CD4-positive, alpha-beta T cell treated with Interleukin-12 subunit alpha and Interleukin-12 subunit beta, for 1 hour (primary cell): ENCODE results near the gene PTPRD.
A peak's percentile ranks its signal among the peaks of the same experiment; 100 is the strongest.
"Not testable (repeated sequence)": the region's sequence is repeated elsewhere in the genome, so short reads cannot be mapped to it uniquely, and the experiment has no call there.

Experiments used
- DNase-seq: peaks from one replicate; pipeline ENCODE4 v3.0.0-alpha.2; 2020

PTPRD gene

GRCh38 chr9:9949978-9950377 lies 662.8 kb downstream of the PTPRD start:
- no peak for DNase-seq

DNA sequence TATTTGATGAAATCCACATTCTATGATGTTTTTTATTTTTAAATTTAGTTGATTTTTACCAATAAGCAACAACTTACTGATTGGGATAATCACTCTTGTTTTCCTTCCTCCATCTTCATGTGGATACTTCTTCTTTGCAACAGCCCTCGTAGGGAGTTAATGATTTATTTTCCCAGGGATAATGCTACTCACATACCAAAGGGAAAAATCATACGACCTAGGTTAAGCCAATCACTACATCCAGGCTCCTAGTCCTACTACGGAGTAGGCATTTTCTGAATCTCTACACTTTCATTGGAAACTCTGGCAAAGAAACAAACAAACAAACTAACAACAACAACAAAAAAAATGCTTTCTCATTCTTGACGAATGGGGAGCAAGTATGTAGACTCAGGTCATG lies 663.4 kb downstream of the PTPRD start:
- no peak for DNase-seq

DNA sequence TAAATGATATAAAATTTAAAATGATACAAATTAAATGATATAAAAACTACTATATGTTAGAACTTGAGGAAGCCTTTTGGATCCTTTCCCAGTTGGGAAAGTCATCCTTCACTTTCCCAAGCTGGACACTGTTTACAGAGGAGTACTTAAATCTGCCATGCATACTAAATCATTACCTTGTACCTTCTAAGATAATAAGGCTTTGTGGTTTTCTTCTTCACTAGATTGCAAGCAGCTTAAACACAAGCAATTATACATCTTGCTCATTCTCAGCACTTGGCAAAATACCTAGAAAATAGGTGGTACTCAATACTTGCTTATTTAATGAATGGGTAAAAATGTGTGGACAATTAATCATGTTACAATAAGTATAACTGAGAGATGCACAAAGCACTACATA lies 666.8 kb downstream of the PTPRD start:
- DNase-seq: no peak

DNA sequence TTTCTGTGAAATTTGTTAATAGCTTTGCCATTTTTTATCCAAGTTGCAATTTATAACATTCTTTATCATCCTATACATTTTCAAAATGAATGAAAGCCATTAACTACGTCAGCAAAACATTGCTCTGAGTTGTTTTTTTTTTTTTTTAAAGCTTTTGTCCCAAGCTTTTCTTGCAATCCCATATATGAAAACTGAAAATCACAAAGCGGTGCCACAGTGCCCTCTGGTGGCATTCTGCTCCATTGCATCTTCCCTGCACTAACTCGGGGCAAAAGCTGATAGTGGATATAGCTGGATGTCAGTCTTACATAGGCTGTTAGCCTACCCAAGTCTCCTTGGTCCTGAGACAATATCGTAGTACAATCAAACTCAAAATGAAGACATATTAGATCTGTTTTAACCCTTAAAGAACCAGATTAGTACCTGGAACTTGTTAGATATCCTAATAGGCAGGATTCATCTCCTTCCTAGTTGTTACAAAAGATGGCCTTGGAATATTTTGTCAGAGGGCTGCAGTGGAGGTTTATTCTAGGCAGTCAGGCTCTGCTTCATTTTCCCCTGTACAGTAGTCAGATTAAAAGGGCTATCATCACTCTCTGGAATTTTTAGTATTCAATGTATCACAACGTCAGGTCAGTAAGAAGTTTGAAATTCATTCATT lies 669.9 kb downstream of the PTPRD start:
- peak; percentile 31 for DNase-seq

DNA sequence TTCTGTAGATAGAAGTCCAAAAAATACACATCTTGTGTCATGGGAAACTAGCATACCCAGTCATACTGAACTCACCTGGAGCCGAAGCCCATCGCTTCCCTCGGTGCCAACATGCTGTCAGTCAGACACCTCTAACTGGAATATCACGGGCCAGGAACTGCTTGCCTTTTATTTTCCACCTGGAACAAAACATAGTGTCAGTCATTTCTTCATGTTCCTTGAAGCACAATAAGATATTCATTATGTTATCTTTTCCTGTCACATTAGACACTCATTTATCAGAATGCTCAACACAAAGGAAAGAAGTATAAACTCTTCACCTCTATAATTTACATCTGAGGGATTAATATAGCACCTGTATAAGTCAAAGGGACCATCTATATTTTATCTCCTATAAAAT lies 674.4 kb downstream of the PTPRD start:
- no peak for DNase-seq

GRCh38 chr9:9931464-9931863 lies 681.3 kb downstream of the PTPRD start:
- DNase-seq: not testable (repeated sequence)

DNA sequence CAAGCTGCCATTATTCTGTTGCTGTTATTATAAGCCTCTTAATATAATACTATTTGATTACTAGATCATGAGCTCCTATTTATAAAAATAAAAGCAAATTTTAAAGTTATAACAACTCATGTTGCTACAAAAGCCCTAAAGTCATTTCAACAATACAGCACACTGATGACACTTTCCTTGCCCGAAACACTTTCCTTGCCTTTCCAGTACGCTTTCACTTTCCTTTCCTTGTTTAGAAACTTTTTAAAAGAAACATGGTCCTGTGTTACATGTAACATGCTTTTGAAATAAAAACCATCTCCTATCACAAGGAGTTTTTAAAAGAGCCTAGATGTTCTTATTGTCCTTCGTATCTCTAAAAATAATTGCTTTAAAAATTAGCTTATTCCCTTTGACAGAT lies 688.4 kb downstream of the PTPRD start:
- DNase-seq: no peak

DNA sequence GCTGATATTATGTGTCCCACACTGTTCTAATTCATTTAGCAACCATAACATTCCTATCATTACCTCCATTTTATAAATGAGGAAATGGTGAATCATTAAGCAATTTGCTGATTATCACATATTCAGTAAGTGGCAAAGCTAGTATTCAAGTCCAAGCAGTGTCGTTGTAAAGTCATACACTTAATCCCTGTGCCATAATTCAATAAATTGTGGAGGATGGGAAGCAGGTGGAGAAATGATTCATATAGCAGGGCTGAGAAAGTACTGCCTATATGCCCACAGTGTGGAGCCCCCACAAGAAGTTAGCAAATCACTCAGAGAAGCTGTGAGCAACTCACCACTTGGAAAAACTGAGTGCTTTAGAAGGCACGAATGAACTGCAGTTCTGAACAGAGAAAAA lies 691.0 kb downstream of the PTPRD start:
- DNase-seq: no peak

- DNase-seq: no peak
Observed at GRCh38 chr9:9920425-9921060, 692.3 kb downstream of the PTPRD start.

- DNase-seq: no peak
Observed at GRCh38 chr9:9919174-9919775, 693.5 kb downstream of the PTPRD start.

GRCh38 chr9:9917400-9917799 lies 695.4 kb downstream of the PTPRD start:
- DNase-seq: no peak

DNA sequence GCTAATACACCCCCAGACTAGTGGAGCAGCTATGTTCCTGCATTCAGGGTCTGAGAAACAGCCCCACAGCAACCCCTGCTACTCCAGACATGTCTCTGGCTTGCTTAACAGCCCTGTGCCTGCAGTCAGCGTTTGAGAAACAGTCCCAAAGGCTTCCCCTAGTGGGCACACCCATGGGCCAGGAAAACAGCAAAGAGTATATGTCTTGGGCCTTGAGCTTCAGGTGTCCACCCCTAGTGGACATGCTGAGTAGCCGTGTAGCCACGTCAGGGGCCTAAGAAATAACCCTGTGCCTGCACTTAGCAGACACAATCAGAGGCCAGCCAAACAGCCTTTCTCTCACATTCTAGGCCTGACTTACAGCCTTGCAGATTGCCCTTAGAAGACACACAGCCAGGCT lies 698.6 kb downstream of the PTPRD start:
- no peak for DNase-seq

DNA sequence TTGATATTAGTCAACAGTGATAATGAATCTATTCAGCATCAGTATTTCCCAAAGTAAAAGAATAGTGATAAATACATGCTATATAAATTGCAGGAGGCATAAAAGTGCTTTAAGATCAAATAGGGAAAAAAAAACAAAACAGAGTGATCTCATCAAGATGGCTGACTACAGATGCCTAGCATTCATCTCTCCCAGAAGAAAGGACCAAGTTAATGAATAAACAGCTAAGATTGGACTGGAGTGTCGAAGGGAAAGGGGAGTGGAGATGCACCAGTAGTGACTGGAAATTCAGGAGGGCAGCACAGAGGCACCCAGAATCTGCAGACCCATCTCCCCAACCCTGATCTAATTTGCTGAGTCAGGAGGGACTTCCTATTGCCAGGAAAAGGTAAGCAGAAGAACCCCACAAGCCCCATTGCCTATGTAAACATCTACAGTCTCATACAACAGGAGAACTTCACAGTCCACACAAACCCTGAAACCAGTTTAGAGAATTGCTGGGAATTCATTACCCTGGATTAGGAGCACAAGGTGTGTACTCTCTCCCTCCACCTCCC lies 699.4 kb downstream of the PTPRD start:
- no peak for DNase-seq

DNA sequence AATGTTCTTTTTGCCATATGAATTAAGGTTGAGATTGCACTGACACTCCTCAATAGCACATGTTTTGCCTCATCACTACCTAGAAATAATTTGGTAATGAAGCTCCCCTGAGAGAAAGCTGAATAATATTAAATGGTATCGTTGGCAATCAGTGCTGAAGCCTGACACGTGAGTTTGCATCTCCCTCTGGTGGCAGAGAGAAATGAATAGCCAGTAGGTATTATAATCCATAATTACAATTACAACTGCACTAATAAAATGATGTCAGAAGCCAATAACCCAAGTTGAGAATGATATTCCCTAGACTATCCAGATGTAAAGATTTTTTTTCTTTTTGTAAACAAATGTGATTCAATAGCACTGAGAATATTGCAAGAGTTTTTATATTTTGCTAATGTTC lies 700.3 kb downstream of the PTPRD start:
- no peak for DNase-seq

- DNase-seq: no peak
Observed at GRCh38 chr9:9905736-9906135, 707.1 kb downstream of the PTPRD start.

DNA sequence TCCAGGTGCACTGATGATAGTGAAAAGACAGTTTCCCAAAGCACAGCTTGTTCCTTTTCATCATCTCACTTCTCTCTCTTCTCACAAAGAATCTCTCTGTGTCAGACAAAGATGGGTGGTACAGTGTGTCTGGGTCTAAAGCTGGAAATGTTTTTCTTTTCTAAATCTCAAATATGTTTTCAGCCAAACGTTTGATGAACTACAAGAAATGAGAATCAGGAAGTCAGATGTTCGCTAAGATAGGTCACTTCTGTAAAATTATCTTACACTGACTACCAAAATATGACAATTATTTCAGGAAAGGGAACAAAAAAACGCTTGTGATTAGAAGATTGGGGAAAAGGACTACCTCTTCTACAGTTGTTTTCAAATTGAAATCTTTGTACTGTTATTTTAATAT lies 708.8 kb downstream of the PTPRD start:
- DNase-seq: no peak

GRCh38 chr9:9901624-9902023 lies 711.2 kb downstream of the PTPRD start:
- DNase-seq: no peak

DNA sequence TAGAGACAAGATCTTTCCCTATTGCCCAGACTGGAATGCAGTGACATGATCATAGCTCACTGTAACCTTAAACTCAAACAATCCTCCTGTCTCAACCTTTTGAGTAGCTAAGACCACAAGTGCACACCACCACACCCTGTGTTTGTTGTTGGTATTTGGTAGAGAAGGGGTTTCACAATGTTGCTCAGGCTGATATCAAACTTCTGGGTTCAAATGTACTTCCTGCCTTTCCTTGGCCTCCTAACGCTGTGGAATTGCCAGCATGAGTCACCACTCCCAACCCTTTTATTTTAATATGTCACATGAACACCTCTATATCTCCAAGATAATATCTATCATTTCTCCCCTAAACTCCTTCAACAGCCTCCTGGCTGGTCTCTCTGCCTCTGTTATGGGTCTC lies 719.0 kb downstream of the PTPRD start:
- DNase-seq: no peak

GRCh38 chr9:9892217-9892616 lies 720.6 kb downstream of the PTPRD start:
- DNase-seq: no peak

DNA sequence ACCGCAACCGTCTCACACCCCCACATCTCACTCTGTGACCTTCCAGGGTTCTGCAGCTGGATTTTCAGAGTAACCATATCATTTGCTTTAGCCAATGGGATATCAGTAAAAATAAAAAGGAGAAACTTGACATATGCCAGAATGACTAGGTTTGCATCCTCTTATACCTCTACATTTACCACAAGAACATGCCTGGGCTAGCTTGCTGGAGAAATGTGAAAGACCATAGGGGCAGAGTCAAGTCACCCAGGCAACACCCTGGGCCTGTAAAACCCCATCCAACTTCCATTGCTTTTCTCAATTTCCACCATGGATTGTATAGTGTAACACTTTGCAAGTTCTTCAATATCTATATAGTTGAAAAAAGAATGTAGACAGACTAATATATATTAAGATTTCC lies 731.1 kb downstream of the PTPRD start:
- no peak for DNase-seq

DNA sequence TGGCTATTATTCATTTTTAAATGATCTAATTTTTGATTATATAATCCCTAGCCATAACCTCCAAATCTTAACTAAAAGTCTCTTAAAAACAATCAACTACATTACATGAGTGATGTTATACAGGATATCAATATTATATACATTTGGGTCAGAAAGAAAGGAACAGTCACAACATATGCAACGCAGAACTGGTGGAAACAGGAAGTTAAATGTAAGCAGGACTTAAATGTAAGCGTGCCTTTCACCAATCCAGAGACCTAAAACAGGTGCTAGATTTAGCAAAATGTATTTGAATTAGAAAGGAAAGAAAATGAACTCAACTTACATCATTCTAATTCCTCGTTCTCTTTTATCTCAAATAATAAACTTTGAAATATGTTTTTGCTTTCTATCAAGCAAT lies 738.5 kb downstream of the PTPRD start:
- DNase-seq: no peak

- no peak for DNase-seq
Observed at GRCh38 chr9:9862235-9862810, 750.5 kb downstream of the PTPRD start.

DNA sequence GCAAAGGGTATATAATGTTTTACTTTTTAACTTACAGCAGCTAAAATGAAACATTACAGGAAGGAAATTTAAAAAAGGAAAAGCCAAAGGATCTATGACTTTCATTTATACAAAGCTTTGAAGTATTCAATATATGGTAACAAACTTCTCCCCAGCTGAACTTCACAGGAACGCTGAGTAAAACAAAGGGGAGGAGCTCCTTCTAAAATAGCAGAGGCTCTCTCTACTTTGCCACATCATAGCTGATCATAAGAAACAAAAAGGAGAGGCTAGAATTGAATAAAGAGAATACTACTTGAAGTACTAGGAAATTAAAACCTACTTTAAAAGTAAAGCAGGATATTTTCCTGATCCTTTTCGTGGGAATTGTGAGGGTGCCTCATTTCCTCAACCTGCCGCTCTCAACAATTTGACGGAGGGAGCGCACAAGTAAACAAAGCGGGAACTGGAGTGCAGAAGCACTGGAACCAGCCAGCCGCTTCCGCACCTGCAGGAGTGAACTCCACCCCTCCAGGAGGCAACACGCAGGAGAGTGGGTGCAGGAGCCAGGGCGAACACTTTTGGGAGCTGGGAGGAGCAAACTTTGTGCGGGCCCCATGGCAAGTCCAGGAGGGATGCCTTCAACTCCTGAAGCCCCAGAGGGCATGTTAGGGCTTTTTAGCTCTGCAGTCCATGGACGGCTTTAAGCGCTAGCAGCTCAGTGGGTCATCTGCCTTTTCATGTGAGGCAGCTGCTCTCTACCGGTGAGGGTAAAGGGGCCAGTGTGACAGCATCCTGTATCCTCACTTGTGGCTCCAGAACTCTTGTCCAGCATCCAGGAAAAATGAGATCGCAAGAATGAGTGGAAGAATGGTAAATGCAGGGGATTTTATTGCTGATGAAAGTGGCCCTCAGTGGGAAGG lies 757.4 kb downstream of the PTPRD start:
- no peak for DNase-seq
